Cerebellar nuclear complex (tissue), 1 donor: ENCODE data around the gene IGFBP7.
"Not testable (repeated sequence)": the region's sequence is repeated elsewhere in the genome, so short reads cannot be mapped to it uniquely, and the experiment has no call there.

Source experiments
- DNase-seq, 2 experiments: peaks; one replicate each; lab custom pipeline; 2025; lab: John Stamatoyannopoulos, UW

Gene IGFBP7

DNA sequence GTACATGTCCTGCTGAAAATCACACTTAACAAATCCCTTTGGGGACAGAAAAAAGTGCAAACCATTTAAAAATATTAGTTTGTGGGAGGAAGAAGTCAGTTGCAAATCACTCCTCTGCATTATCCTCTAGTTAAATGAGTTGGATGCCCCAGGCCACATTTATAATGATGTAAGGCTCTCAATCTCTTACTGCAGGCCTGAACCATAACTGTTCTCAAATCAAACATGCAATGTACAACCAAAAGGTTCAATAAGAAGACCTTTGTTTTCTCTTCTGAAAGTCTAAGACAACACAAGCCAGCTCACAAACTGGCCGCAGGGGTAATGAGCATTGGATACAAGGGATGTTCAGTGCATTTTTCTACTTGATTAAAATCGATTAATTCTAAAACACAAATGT is 39.7 kb downstream of the IGFBP7 start:
- no peak for DNase-seq

- DNase-seq = no peak
Measured at GRCh38 chr4:57068237-57068981, 41.8 kb downstream of the IGFBP7 start.

DNA sequence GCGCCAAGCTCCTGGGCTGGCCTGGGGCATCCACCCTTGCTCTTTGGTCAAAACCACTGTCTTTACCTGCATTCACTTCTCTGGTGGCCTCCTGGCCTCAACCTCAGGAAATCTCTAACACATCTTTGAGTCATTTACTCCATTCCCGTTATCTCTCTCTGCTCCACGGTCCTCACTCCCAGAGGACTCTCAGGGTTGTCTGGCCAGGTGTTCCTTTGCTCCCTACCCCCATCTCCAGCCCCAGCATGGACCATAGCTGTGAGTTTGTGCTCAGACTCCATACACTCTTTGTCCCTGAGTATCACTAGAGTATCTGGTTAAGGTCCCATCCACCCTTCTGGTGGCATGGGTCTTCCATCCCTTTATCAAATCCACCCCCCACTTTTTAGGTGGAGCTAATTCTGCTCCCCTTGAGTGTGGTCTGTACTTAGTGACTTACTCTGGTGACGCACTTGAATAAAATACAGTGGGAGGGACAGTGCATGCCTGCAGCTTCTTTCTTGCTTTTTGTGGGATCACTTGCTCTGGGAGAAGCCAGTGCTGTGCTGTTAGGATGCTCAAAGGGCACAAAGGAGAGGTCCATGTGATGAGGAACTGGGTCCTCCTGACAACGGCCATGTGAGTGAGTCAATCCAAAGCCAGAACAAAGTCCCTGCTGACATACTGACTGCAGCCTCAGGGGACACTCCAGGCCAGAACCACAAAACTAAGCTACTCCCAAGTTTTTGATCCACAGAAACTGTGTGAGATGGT is 44.3 kb downstream of the IGFBP7 start:
- DNase-seq = no peak

GRCh38 chr4:57064811-57065711 is 45.1 kb downstream of the IGFBP7 start:
- DNase-seq = no peak

GRCh38 chr4:57064120-57064519 is 46.1 kb downstream of the IGFBP7 start:
- no peak for DNase-seq

- DNase-seq = no peak
Measured at GRCh38 chr4:57063518-57063917, 46.7 kb downstream of the IGFBP7 start.

DNA sequence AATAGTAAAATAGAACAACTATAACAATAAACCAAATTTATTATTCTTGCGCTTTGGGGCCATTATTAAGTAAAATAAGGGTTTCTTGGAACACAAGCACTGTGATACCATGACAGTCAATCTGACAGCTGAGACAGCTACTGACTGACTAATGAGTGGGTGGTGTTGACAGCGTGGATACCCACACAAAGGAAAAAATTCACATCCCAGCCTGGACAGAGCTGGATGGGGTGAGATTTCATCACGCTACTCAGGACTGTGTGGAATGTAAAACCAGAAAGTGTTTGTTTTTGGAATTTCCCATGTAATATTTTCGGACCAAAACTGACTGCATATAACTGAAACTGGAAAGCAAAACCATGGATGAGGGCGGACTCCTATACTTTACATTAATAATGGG is 48.8 kb downstream of the IGFBP7 start:
- DNase-seq = no peak

- DNase-seq = not testable (repeated sequence)
Measured at GRCh38 chr4:57060717-57061067, 49.5 kb downstream of the IGFBP7 start.

DNA sequence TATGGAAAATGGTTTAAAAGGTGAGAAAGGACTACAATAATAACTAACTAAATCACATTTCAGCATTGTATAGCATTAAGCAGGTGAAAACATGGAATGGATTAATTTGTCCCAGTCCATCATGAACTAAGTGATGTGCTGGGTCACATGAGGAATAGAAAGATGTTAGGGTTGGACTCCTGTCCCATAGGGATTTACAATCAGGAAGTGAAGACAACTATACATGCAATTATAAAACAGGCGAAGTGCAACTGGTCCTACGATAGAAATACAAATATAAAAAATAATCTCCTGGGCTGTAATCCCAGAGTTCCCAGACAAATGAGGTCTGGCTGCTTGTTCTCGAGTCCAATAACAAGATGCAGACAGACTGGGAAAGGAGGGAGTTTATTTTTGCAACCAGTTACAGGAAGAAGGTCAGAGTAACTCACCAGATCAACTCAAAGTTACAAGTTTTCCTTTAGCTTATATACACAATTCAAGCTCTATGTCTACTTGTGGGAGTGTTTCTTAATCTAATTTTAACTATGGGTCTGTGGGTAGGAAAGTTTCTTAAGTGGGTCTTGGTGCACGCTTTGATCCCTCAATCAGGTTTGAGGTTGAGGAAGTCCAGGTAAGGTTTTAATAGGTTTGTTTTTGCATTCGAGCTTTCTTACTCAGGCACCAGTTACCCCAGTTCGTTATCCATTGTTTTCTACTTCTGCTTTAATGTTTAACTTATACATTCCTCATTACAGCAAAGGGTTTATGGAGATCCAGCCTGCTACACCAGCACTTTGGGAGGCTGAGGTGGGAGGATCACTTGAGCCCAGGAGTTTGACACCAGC is 50.1 kb downstream of the IGFBP7 start:
- DNase-seq = no peak

- DNase-seq = no peak
Measured at GRCh38 chr4:57055886-57056285, 54.3 kb downstream of the IGFBP7 start.

DNA sequence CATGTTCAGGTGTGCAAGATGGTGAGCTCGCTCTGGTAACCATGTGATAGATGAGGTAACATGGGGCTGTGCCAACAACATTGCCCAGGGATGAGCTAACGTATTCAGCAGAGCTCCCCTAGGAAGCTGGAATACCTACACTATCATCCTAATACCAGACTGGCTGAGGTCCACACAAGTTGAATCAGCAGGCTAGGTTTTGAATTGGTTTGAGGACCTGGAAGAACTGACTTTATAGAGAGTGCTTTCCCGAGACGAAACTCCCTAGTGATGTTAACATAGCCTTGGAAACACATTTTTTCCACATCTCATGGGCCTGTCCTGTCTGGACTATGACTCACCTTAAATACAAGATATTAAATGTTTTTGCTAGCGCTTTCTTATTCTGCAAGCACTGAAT is 56.7 kb downstream of the IGFBP7 start:
- DNase-seq = no peak

DNA sequence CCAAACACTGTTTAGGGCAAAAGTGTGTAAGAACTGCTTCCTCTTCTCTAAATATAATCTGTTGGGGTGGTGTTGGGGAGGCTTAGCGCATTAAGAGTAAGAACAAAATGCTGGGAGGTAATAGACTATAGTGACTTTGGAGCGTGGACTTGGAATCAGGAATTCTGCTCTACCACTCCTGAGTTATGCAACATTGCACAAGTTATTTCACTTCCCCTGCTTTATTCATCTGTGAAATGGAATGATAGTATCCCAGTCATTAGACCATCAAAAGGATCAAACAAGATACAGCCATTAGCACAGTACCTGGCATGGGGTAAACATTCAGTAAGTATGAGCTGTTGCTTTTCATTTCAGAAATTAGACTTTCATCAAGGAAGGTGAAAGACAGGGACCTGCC is 58.7 kb downstream of the IGFBP7 start:
- DNase-seq = no peak

- no peak for DNase-seq
Measured at GRCh38 chr4:57051095-57051494, 59.1 kb downstream of the IGFBP7 start.

- no peak for DNase-seq
Measured at GRCh38 chr4:57048590-57049304, 61.4 kb downstream of the IGFBP7 start.

GRCh38 chr4:57047046-57047445 is 63.1 kb downstream of the IGFBP7 start:
- not testable (repeated sequence) for DNase-seq

DNA sequence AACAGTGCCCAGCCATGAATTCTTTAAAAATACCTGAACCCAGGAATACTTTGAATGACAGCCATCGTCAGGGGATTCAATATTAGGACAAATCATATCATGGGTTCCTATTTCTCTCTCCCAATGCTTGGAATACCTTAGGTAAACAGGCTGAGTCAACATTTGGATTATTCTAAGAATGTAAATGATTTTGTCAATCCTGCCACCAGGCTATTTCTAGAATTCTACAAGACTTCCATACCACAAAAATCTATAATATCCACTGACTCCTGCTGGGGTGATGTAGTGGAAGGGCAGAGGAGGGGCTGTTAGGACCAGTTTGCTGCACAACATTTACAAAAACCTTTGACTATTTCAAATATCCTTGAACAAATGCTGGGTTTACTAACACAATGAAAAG is 65.2 kb downstream of the IGFBP7 start:
- no peak for DNase-seq

DNA sequence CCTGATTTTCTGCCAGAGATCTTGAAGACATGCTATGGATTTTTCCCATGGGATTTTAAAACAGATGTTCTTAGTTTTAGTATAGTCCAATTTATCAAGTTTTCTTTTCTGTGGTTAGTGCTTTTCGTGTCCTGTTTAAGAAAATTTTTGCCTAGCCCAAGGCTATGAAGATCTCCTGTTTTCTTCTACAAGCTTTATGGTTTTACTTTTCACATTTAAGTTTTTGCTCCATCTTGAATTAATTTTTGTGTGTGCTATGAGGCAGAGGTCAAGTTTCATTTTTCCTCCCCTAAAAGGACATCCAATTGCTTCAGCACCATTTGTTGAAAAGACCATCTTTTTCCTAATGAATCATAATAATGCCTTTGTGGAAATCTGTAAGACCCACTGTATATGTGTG is 65.9 kb downstream of the IGFBP7 start:
- DNase-seq = no peak

DNA sequence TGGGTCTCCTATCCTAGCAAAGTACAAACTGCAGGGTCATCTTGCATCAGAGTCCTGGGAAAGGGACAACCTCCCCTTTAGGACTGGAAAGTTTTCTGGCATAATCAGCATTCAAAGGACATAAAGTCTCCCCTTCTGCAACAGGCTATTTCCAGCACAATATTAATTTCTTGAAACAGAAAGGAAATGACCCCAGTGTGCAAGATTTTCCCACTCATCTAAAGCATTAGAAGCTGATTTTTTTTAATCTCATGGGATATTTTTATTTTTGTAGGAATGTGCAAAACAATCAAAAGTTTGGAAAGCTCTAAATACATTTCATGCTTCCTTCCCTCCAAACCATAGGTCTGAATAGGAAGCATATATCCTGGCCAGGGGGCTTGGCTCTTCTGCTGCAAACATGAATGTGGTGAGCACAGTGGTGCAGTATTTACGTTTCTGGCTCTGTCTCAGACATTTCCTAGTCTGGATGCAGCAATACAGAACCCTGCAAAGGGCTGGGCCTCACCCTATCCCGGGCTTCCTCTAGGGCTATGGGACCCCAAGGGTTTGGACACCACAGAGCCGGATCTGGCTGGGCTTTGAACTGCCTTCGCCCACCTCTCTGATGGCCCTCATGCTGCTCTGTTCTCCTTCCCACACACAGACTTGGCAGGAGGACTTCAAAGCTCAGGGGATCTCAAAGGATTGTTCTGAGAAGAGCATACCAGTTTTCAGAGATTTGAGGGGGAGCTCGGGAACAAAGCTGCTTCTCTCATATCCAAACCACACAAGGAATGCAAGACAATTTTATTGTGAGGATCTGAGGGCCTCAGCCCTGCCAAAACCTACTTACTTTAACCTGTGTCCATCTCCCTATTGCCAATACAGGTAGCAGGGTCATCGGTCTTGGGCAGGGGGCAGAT is 66.6 kb downstream of the IGFBP7 start:
- no peak for DNase-seq

DNA sequence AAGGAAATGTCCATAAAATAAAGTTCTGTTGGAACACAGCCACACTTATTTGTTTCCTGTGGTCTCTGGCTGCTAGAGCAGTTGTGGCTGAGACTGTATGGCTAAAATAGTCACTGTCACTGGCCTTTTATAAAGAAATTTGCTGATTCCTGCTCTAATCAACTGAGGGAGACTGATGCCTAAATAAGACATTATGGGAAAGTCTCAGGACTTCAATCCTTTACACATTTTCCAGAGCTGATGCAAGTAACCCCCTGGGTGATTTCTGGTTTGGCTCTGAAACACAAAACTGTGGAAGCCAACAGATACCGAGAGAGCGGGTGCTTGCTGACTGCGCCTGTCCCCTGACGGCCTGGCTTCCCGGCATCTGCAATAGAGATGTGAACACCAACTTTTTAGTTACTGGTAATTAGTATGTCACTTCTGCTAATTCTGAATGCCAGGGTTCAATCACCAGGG is 67.4 kb downstream of the IGFBP7 start:
- no peak for DNase-seq

DNA sequence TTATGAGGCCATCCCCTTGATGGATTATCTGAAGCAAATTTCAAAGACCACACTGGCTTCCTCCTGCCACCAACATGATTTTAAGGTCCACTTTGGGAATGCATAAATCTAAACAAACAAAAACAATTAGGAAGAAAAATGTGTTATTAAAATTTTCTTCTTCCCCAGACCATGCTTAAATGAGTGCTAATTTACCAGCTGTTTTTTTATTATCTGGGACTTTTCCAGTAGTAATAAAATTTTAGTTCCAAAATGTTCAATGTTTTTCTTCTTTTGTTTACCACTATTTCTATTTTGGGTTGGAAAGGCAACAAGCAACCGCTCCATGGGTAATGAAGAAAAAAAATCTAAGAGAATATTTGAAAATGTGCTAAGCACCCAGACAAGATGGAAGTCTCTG is 69.2 kb downstream of the IGFBP7 start:
- no peak for DNase-seq
